GM18858 (cell line): Measurements from ENCODE around the gene TRPM2.

Source experiments
- ATAC-seq: cut with Tn5 transposase; IDR thresholded peaks from one replicate; pipeline ENCODE4 v1.9.1; 2021; ENCODE audit not compliant: unreplicated experiment

TRPM2 gene

DNA sequence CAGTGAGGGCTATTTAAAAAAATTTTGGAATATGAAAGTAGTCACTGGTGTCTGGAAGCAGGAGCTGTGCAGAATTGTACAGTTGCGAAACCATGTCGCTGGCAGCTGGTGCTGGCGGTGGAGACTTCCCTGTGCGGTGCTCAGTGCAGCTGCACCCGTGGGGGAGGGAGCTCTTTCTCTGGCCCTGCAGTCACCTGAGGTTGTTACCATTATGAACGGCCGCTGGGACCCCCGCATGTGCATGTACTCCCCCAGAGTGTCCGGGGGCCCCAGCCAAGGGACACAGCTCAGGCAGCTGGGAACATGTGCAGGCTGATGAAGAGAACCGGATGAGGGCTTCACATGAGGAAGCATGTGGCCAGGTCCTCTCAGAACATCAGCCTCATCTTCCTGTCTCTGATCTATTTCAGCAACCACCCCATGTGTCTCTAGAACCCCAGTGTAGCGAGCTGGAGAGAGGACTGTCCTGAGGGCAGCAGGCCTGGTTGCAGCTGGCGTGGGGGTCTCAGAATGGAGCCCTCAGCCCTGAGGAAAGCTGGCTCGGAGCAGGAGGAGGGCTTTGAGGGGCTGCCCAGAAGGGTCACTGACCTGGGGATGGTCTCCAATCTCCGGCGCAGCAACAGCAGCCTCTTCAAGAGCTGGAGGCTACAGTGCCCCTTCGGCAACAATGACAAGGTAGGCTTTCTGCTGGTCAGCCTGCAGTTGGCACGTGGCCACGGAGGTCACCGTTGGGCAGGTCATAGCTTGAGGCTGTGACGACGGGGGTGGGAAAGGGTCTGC lies at the start of gene TRPM2:
TRPM2 (plus strand) TSS at position 431 of the 780 bp plus-strand sequence; CDS start at position 511, 80 bp downstream.
- ATAC-seq: no peak

DNA sequence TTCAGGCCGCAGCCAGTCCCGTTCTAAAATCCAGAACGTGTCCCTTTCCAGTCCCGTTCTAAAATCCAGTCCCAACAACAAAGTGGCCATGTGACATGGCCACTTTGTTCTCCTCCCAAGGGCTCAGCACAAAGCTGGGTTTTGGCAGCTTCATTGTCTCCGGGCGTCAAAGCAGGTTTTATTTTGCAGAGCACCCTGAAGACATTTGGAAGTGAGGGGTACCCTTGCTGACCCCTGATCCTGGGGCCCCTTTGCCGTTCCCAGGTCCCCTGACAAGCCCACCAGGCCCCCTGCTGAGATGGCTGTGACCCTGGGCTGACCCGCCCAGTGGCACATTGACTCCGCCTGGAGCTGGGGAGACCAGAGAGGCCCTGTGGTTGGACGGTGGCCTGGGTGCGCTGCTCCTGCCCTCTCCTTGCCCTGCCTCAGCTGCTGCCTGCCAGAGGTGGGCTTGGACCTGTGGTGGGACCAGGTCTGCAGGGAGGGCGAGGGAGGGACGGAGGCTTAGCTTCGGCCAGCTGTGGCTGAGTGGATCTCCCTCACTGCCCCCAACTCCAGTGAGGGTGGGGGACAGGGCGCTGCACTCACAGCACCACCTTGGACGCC lies 49.3 kb upstream of the TRPM2 start:
- no peak for ATAC-seq

DNA sequence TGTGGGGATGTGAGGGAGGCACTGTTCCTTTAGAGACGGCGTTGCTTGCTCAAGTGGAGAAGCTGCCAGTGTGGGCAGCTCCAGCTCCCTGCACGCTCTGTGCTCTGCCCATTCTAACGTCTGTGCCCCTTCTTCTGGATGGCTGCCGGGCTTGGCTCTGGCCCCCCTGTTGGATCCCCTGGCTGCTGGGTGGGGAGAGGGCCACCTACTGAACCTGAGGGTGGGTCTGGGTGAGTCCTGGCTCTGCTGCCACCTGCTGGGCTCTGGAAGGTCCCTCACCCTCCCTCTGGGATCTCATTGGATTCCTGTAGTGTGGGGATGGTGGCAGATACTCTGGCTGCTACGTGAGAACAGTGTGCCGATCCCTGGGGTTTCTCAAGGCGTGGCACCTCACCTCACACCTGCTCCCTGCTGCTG lies 48.5 kb upstream of the TRPM2 start:
- no peak for ATAC-seq

GRCh38 chr21:44305691-44306090 lies 47.7 kb upstream of the TRPM2 start:
- no peak for ATAC-seq

DNA sequence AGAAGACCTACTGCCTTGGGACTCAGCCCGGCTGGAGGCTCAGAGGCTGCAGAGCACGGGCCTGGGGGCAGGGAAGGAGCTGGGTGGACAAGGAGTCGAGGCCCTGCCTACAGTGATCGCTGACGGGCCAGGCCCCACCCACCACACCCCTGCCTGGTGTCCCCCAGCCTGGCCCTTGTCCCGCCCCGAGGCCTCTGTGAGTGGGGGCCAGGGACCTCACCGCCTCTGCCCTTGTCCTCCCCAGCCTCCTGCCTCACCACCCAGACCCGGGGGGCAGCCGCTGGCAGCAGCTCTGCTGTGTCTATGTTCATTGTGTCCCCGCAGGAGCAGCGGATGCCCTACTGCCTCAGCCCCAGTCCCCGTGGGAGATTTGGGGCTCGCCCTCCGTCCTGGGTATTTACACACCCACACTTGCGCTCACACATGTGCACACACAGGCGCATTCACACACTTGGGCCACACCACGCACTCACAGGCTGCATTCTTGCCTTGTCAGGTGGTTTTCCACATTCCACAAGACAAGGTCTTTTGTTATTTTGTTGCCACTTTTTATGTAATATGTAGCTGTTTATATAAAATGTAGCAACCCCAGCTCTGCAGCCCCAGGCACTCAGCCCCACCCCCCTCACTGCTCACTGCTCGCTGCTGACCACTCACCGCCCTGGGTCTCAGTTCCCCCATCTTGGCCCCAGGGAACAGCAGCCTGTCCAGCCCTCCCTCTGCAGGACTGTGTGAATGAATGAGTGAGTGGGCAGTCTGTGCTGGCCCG lies 46.3 kb upstream of the TRPM2 start:
- ATAC-seq: no peak

- ATAC-seq: no peak
Observed at GRCh38 chr21:44310628-44311507, 42.6 kb upstream of the TRPM2 start.

- no peak for ATAC-seq
Observed at GRCh38 chr21:44312089-44312488, 41.3 kb upstream of the TRPM2 start.

GRCh38 chr21:44312716-44313115 lies 40.7 kb upstream of the TRPM2 start:
- no peak for ATAC-seq

- no peak for ATAC-seq
Observed at GRCh38 chr21:44313451-44313850, 40.0 kb upstream of the TRPM2 start.

GRCh38 chr21:44314128-44314527 lies 39.3 kb upstream of the TRPM2 start:
- ATAC-seq: no peak

- no peak for ATAC-seq
Observed at GRCh38 chr21:44314561-44314960, 38.9 kb upstream of the TRPM2 start.

DNA sequence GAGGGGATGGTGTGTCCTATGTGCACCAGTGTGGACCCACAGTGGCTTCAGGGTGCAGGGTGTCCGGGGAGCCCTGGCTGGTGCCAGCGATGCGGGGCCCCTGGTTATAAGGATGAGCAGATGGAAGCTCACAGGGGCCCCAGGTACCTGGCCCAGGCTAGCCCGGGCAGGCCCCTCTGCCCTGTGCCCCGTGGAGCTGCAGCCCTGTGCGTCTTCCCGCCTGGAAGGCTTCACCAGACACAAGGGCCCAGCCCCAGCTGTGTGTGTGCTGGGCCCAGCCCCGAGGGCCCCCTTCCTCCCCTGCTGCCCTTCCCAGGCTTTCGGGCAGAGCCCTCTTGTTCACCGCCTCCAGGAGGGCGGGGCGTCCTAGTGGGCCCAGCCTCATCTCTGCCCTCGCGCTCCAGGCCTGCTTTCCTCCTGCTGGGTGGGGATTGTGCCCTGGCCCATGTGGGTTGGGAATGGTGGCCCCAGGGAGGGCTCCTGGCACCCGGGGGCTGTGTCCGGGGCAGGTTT lies 37.7 kb upstream of the TRPM2 start:
- ATAC-seq: no peak

DNA sequence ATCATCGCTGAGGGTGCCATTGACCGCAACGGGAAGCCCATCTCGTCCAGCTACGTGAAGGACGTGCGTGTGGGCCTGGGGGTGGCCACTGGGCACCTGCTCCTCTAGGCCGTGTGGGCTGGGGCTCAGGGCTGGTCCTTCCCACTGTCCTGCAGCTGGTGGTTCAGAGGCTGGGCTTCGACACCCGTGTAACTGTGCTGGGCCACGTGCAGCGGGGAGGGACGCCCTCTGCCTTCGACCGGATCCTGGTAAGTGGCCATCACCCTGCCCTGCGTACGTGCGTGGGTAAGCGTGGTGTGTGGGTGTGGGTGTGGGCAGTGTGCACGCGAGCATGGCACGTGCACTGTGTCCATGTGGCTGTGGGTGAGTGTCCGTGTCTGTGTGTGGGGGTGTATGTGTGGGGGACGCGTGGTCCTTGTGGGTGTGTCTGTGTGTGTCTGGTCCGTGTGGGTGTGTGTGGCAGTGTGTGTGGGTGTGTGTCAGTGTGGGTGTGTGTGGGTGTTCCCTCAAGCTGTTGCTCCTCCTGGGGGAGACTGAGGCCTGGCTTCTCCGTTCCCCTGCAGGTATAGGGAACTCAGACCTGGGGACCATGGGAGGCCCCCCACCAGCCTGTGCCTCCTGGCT lies 37.0 kb upstream of the TRPM2 start:
- no peak for ATAC-seq

- ATAC-seq: no peak
Observed at GRCh38 chr21:44317241-44317782, 36.1 kb upstream of the TRPM2 start.

DNA sequence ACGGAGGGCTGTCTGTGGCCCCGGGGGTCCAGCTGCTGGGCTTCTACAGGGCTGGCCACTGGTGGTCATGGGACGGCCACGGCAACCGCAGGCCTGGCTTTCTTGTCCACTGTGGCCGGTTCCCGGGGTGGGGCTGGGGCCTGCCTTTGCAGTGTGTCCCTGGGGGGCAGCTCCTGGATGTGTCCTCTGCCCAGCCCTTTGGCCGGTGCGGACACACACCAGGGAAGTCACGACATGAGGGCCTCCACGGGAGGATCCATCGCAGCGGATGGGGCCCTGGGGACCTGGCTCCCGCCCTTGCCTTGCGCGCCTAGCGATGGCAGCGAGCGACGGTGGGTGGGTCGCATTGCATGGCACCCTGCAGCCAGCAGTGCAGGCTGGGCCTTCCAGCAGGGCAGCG lies 35.5 kb upstream of the TRPM2 start:
- no peak for ATAC-seq

GRCh38 chr21:44318489-44319285 lies 34.7 kb upstream of the TRPM2 start:
- ATAC-seq: no peak

GRCh38 chr21:44319407-44320065 lies 33.9 kb upstream of the TRPM2 start:
- ATAC-seq: no peak

- no peak for ATAC-seq
Observed at GRCh38 chr21:44320847-44321246, 32.6 kb upstream of the TRPM2 start.
